SK-N-SH treated with all-trans-retinoic acid at 6 μM for 48 hours (cell line): ENCODE measurements around the gene TLE7.

Experiments
- ATAC-seq: fragments of 200-7000 bp; cut with Tn5 transposase; 3 replicates; pipeline ENCODE4 v1.9.1; 2020; ENCODE audit warnings: mild to moderate bottlenecking, moderate library complexity
- ARNTL ChIP-seq: fragments of 450-650 bp; formaldehyde crosslinking; IDR thresholded peaks from 2 replicates; pipeline ENCODE4 v1.5.0; 2020; ENCODE audit warnings: low read depth, mild to moderate bottlenecking, moderate library complexity, borderline replicate concordance
- CSDC2 ChIP-seq: fragments of 250-450 bp; sonication (Bioruptor Pico); IDR thresholded peaks from 2 replicates; pipeline ENCODE4 v1.5.0; 2020; ENCODE audit warnings: mild to moderate bottlenecking, moderate library complexity
- CSRNP3 ChIP-seq: fragments of 250-450 bp; sonication (Bioruptor Pico); IDR thresholded peaks from 2 replicates; pipeline ENCODE4 v1.5.1; 2021; ENCODE audit warnings: mild to moderate bottlenecking, moderate library complexity
- ESRRG ChIP-seq: fragments of 250-450 bp; sonication (Bioruptor Pico); IDR thresholded peaks from 2 replicates; pipeline ENCODE4 v1.6.1; 2021; ENCODE audit warnings: mild to moderate bottlenecking
- GLIS3 ChIP-seq: fragments of 250-450 bp; sonication (Bioruptor Pico); IDR thresholded peaks from 2 replicates; pipeline ENCODE4 v1.5.0; 2020; ENCODE audit warnings: mild to moderate bottlenecking, moderate library complexity
- ISL1 ChIP-seq: fragments of 250-450 bp; sonication (Bioruptor Pico); IDR thresholded peaks from 2 replicates; pipeline ENCODE4 v2.1.2; 2022; ENCODE audit warnings: mild to moderate bottlenecking, moderate library complexity
- OSR1 ChIP-seq: fragments of 250-450 bp; sonication (Bioruptor Pico); IDR thresholded peaks from 2 replicates; pipeline ENCODE4 v1.8.0; 2022; ENCODE audit warnings: moderate library complexity, mild to moderate bottlenecking, inconsistent platforms
- PATZ1 ChIP-seq: fragments of 250-450 bp; sonication (Bioruptor Pico); IDR thresholded peaks from 2 replicates; pipeline ENCODE4 v1.8.0; 2020; ENCODE audit warnings: mild to moderate bottlenecking, moderate library complexity, borderline replicate concordance
- POU6F1 ChIP-seq: fragments of 250-450 bp; sonication (Bioruptor Pico); IDR thresholded peaks from 2 replicates; pipeline ENCODE4 v1.8.0; 2021; ENCODE audit warnings: low read depth, mild to moderate bottlenecking, moderate library complexity, borderline replicate concordance
- PPARA ChIP-seq: fragments of 250-450 bp; sonication (Bioruptor Pico); IDR thresholded peaks from 2 replicates; pipeline ENCODE4 v1.5.0; 2020; ENCODE audit warnings: mild to moderate bottlenecking, borderline replicate concordance
- RARB ChIP-seq: fragments of 250-450 bp; sonication (Bioruptor Pico); IDR thresholded peaks from 2 replicates; pipeline ENCODE4 v1.8.0; 2021; ENCODE audit warnings: mild to moderate bottlenecking, moderate library complexity
- SNAI2 ChIP-seq: fragments of 250-450 bp; sonication (Bioruptor Pico); IDR thresholded peaks from 2 replicates; pipeline ENCODE4 v1.5.0; 2020; ENCODE audit warnings: mild to moderate bottlenecking, moderate library complexity
- TOX ChIP-seq: fragments of 250-450 bp; sonication (Bioruptor Pico); IDR thresholded peaks from 2 replicates; pipeline ENCODE4 v1.8.0; 2021; ENCODE audit warnings: mild to moderate bottlenecking, moderate library complexity, borderline replicate concordance
- ZC3H10 ChIP-seq: fragments of 250-450 bp; sonication (Bioruptor Pico); IDR thresholded peaks from 2 replicates; pipeline ENCODE4 v1.5.1; 2021; ENCODE audit warnings: mild to moderate bottlenecking, moderate library complexity
- ZFP3 ChIP-seq: fragments of 250-450 bp; sonication (Bioruptor Pico); IDR thresholded peaks from 2 replicates; pipeline ENCODE4 v1.5.0; 2020; ENCODE audit warnings: mild to moderate bottlenecking, moderate library complexity
- ZFP30 ChIP-seq: fragments of 450-650 bp; formaldehyde crosslinking; IDR thresholded peaks from 2 replicates; pipeline ENCODE4 v1.5.0; 2022; ENCODE audit warnings: mild to moderate bottlenecking, moderate library complexity
- ZNF565 ChIP-seq: fragments of 450-650 bp; formaldehyde crosslinking; conservative IDR thresholded peaks from 2 replicates; pipeline ENCODE4 v1.5.0; 2020; ENCODE audit warnings: low read depth, mild to moderate bottlenecking, moderate library complexity
- ZNF70 ChIP-seq: fragments of 450-650 bp; formaldehyde crosslinking; IDR thresholded peaks from 2 replicates; pipeline ENCODE4 v1.5.0; 2020; ENCODE audit warnings: mild to moderate bottlenecking, moderate library complexity
- ZNF8 ChIP-seq: fragments of 450-650 bp; formaldehyde crosslinking; IDR thresholded peaks from 2 replicates; pipeline ENCODE4 v1.5.0; 2020; ENCODE audit warnings: mild to moderate bottlenecking, moderate library complexity
- TF ChIP-seq, protein P1 (sequence below): fragments of 250-450 bp; sonication (Bioruptor Pico); IDR thresholded peaks from 2 replicates; pipeline ENCODE4 v1.5.1; 2020; ENCODE audit warnings: low read depth, mild to moderate bottlenecking, moderate library complexity

Gene TLE7

DNA sequence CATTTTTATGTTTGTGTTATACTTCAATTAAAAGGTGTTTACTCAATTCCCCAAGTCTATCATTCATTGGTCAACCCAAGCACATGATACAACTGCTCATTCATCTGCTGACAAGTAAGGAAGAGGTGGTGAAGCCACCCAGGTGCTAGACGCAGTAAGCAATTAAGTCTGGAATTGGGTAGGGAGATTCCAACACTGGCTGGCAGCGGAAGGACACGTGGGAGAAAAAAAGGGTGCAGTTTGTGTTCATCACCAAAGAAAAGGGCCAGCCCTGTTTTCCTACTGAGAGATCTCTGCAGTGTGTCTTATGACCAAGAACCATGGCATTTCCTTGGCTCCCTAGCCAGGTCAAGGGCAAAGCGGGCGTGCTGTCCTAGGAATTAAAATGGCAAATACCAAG, 32.0 kb upstream of the TLE7 start (continued):
- TF ChIP-seq PATZ1 (no peak), TOX (no peak), GLIS3 (CRISPR knock-in tag) (no peak)

DNA sequence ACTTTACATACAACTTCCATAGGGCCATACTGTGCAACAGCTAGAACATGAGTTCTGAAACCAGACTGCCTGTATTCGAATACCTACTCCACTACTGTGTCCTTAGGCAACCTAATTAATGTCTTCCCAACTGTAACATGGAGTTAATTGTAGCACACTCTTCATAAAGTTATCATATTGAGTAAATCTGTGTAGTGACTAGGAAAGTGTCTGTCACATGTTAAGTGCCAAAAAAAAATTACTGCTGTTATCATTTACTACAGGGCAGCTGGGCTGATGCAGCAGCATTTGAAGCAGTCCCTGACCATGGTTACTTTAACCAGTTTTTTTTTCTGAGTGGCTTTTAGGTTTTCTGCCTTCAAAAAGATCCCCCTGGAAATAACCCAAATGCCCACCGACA, 31.1 kb upstream of the TLE7 start:
- no peak for ATAC-seq
- TF ChIP-seq RARB (CRISPR knock-in tag), result no peak
- no peak for TF ChIP-seq CSDC2

DNA sequence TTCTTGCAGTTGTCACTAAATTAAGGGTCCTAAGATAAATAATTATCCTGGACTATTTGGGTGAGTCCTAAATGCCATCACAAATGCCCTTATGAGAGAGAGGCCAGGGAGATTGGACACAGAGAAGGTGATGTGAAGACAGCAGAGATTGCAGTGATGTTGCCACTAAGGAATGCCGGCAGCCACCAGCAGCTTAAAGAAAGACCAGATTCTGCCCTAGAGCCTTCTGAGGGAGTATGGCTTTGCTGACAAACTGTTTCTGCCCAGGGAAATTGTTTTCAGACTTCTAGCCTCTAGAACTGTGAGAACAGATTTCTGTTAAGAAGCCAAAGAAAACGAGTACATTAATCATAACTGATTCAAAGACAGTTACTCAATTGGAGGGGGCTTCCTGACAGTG, 30.2 kb upstream of the TLE7 start:
- ATAC-seq, result no peak
- TF ChIP-seq CSDC2, result no peak
- TF ChIP-seq ZNF8 (CRISPR knock-in tag), result no peak
- no peak for TF ChIP-seq ZNF70 (CRISPR knock-in tag)
- no peak for TF ChIP-seq OSR1 (CRISPR knock-in tag)
- no peak for TF ChIP-seq CSRNP3 (CRISPR knock-in tag)
- TF ChIP-seq ZNF565 (CRISPR knock-in tag), result no peak
- no peak for TF ChIP-seq ISL1 (CRISPR knock-in tag)
- no peak for TF ChIP-seq ZFP30 (CRISPR knock-in tag)
- TF ChIP-seq ESRRG, result no peak
- no peak for TF ChIP-seq POU6F1 (CRISPR knock-in tag)
- no peak for TF ChIP-seq ARNTL
- TF ChIP-seq, protein P1, sequence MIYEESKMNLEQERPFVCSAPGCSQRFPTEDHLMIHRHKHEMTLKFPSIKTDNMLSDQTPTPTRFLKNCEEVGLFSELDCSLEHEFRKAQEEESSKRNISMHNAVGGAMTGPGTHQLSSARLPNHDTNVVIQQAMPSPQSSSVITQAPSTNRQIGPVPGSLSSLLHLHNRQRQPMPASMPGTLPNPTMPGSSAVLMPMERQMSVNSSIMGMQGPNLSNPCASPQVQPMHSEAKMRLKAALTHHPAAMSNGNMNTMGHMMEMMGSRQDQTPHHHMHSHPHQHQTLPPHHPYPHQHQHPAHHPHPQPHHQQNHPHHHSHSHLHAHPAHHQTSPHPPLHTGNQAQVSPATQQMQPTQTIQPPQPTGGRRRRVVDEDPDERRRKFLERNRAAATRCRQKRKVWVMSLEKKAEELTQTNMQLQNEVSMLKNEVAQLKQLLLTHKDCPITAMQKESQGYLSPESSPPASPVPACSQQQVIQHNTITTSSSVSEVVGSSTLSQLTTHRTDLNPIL, result no peak
- TF ChIP-seq TOX, result no peak
- TF ChIP-seq ZC3H10 (CRISPR knock-in tag), result no peak

- TF ChIP-seq OSR1 (CRISPR knock-in tag) (no peak), ZFP30 (CRISPR knock-in tag) (no peak), PPARA (CRISPR knock-in tag) (no peak), PATZ1 (peak; percentile 54; the same call in 1 of the 2 replicates), POU6F1 (CRISPR knock-in tag) (no peak), ARNTL (no peak), CSDC2 (peak; percentile 74; the same call in 1 of the 2 replicates), RARB (CRISPR knock-in tag) (no peak), ISL1 (CRISPR knock-in tag) (no peak), SNAI2 (CRISPR knock-in tag) (no peak), ZFP3 (CRISPR knock-in tag) (no peak), ZNF8 (CRISPR knock-in tag) (no peak)
- no peak for ATAC-seq
Measured at GRCh38 chr16:71467810-71468209, 26.0 kb upstream of the TLE7 start.
